ENCODE results near the gene NVL.

The NVL gene

DNA sequence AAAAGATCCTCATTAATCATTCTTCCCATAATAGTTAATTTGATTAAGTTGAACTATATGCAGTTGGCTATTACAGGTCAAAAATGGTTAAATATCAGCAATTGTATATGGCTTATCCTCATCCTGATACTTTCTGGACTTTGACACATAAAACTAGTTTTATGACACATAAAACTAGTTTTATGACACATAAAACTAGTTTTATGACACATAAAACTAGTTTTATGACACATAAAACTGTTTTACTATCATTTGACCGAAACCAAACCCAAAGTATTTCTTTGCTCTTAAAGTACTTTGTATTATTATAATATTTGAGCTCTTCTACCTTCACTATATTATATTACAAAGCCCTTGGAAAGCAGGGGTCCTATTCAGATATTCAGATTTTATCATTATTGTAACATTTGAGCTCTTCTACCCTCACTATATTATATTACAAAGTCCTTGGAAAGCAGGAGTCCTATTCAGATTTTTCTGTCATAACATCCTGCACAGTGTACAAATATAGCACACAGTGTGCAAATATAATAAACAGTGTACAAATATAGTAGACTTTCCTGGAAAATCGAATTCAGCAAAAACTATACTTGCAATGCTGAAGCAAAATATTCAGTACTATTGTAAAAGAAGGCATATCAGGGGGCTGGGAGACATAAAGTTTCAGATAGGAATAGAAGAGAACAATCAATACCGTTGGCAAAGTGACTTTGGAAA lies 53.0 kb downstream of the NVL start:
- no peak for DNase-seq

GRCh38 chr1:224274970-224275626 lies 54.9 kb downstream of the NVL start:
- no peak for DNase-seq

- DNase-seq = no peak
Measured at GRCh38 chr1:224273641-224274040, 56.3 kb downstream of the NVL start.

DNA sequence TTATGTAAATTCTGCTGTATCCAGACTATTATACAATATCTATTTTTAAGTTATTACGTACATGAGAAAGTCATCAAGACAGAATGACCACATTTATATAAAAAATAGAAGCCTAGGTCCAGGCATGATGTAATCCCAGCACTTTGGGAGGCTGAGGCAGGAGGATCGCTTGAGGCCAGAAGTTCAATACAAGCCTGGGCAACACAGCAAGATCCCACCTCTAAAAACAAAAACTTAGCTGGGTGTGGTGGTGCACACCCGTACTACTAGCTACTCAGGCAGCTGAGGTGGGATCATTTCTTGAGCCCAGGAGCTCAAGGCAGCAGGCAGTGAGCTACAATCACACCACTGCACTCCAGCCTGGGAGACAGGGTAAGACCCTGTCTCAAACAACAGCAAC lies 58.9 kb downstream of the NVL start:
- no peak for DNase-seq

DNA sequence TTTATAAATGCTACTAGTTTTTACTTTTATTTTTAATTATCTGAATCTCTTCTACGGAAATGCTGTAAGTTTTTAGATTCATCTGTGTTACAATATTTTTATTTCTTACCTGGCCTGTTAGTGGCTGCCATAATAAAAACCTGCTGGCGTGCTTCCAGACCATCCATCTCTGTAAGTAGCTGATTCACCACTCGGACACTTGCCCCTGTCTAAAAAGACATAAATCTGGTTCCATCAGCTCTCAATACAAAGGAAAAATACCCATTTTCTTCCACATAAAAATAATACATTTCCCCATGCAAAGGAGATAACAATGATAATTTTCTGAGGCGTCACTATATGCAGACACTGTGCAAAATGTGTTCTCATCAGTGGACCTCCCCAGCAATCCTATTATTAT lies 62.0 kb downstream of the NVL start:
- DNase-seq = no peak

DNA sequence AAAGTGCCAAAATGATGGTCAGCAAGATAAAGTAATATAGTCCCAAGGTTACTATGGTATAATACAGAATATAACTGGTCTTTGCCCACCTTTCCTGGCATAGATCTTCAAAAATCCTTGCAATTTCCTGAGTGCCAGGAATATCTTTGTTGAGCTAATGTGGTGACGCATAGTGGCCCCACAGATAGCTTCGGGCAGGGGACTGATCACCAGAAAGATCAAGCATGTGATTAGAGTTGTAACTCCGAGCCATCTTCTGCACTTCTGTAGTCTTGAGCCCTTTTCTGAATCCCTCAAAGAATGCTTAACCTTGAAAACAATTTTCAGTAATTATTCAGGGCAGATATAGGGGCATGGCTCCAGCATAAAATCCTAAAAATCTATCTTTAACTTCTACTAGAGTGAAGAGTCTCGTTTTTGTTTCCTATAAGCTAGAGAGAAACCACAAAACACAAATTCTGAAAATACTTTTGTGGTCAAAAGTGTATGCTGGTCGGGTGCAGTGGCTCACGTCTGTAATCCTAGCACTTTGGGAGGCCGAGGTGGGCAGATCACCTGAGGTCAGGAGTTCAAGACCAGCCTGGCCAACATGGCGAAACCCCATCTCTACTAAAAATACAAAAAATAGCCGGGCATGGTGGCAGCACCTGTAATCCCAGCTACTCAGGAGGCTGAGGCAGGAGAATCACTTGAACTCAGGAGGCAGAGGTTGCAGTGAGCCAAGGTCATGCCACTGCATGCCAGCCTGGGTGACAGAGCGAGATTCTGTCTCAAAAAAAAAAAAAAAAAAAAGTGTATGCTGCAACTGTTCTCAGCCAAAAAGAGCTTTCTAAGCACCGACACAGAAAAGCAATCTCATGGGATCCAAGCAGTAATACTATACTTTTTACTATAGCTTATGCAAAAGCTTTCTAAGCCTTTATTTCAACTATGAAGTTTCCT lies 62.8 kb downstream of the NVL start:
- DNase-seq = no peak

GRCh38 chr1:224266105-224266914 lies 63.7 kb downstream of the NVL start:
- no peak for DNase-seq

DNA sequence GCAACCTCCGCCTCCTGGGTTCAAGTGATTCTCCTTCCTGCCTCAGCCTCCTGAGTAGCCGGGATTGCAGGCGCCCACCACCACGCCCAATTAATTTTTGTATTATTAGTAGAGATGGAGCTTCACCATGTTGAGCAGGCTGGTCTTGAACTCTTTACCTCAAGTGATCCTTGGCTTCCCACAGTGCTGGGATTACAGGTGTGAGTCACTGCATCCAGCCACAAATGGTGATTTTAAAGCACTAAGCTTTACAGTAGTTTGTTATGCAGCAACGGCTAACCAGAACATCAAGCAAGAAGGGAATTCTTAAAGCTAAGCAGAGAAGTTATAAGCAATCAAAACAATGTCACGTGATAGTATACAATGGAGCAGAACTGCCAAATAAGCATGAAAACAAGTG lies 65.7 kb downstream of the NVL start:
- DNase-seq = no peak

- DNase-seq = no peak
Measured at GRCh38 chr1:224262373-224263054, 67.5 kb downstream of the NVL start.

GRCh38 chr1:224259986-224260385 lies 70.0 kb downstream of the NVL start:
- no peak for DNase-seq

DNA sequence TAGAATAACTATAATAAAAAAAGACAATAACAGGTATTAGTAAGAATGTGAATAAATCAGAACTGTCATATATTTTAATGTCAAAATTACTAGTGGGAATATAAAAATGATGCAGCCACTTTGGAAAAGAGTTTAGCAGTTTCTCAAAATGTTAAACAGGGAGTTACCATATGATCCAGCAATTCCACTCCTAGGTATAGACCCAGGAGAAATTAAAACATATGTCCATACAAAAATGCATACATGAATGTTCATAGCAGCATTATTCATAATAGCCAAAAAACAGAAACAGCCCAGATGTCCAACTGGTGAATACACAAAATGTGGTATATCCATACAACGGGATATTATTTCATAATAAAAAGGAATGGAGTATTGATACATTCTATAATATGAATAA lies 71.6 kb downstream of the NVL start:
- DNase-seq = no peak

GRCh38 chr1:224256640-224257039 lies 73.3 kb downstream of the NVL start:
- no peak for DNase-seq

DNA sequence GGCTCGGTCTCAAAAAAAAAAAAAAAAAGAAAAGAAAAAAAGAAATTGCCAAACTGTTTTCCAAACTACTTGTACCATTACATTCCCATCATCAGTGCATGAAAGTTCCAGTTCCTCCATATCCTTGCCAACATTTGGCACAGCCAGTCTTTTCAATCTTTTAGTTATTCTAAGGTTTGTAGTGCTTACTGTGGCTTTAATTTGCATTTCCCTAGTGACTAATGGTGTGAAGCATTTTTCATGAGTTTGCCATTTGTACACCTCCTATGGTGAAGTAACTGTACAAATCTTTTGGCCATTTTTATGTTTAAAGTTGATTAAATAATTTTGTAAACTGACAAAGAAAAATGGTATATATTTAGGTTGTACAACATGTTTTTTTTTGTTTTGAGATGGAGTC lies 76.3 kb downstream of the NVL start:
- DNase-seq = no peak

DNA sequence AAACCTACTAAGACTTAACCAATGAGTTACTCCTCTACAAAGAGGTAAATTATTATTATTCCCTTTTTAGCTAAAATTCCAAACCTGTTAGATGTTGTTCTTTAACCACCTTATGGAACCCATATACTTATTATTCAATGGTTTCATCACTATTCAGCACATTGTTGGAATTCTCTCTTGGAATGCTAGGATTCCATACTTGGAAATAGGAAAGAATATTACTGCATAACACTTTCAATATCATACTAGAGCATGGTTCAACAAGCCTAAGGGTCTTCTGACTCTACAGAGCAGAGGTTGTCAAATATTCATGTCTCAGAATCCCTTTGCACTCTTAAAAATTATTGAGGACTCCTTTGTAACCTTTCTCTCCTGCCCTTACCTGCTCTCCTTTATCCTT lies 77.5 kb downstream of the NVL start:
- DNase-seq = no peak

DNA sequence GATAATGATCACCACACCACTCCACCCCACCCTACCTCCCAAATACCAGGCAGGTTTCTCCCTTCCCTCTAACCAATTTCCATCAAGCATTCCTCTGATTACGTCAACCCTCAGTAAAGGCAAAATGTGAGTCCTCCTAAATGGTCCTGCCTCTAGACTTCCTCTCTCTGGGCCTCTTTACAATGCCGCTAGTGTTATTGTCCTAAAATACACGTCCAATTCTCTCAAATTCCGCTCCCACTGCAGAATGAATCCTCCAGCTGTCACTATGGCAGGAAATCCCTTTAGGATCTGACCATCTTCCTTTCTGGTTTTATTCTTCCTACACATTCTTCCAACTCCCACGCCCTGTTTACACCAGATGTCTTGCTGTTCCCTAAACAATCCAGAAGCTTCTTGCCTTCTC lies 78.2 kb downstream of the NVL start:
- DNase-seq = no peak

DNA sequence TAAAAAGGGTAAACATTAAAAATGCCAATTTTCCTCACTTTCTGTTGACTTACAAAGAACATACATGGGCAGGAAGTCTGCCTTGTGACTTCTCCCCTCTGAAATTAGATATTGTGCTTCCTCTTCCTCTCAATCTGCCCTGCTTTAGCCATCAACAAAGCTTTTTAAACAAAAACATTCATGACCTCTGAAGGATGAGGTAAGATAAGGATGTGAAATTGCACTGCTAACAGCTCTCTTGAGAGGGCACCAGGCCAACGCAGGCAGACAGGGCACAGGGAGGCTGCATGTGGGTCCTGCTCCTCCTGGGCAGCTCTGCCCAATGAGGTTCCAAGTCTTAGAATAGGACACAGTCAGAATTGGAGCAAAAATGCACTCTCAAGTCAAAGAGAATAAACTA lies 84.8 kb downstream of the NVL start:
- peak; percentile 35 for DNase-seq

- DNase-seq = no peak
Measured at GRCh38 chr1:224238756-224239155, 91.2 kb downstream of the NVL start.

DNA sequence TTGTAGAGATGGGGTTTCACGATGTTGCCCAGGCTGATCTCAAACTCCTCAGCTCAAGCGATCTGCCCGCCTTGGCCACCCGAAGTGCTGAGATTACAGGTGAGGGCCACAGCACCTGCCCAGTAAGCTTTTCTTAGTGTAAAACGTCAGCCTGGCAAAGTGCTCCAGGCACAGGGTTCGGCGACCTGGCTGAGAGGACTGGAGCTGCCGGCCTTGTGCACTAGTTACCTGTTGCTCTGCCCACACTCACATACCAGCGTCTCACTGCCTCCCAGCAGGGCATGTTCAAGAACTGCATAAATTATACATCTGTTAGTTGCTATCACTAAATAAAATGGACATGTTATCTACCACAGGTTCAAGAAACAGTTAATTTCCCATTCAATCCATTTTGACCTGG lies 91.8 kb downstream of the NVL start:
- DNase-seq = no peak

DNA sequence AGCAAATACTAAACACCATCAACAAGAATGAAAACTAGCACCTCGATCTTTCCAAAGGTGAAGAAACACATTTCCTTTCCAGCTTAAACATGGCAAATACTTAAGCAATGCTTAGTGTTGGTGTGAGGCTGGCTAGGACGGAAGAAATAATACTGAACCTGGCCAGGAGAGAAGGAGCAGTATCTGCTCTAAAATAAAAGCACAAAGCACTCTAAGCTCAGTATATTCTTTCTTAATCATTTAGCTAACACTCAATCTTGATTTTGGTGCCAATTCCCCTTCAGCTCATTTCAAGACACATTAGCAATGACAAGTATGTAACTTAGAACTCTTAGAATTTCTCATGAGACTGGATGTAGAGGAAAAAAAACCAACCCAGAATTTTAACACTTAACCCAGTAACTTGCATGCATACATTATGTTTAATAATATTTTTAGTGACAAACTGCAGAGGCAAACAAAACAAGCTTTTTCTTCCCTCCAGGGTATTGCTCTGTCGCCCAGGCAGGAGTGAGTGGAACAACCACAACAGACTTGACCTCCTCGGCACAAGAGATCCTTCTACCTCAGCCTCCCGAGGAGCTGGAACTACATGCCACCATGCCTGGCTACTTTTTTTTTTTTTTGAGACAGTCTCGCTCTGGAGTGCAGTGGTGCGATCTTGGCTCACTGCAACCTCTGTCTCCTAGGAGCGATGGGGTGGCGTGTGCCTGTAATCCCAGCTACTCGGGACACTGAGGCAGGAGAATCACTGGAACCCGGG lies 92.7 kb downstream of the NVL start:
- DNase-seq = no peak

- DNase-seq = no peak
Measured at GRCh38 chr1:224235813-224236493, 94.0 kb downstream of the NVL start.

DNA sequence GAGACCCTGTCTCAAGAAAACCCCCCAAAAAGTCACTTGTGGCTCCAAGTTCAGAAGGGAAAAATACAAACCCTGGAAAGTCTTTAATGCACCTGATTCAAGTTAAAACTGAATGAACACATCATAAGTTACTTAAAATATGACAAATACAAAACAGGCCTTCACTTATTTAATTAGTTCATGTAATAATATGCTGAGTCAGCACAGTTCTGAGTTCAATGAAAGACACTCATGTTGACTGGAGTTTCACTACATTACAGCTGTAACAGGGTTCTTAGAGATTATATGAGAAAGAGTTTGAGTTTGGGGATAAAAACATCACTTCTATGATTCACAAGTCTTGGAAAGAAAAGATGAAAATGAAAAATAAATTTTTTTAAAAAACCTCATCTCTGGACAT lies 96.0 kb downstream of the NVL start:
- no peak for DNase-seq
